H1 (cell line): ENCODE measurements around the gene GRM8.
A peak's percentile ranks its signal among the peaks of the same experiment; 100 is the strongest.

Experiments
- BRCA1 ChIP-seq: IDR thresholded peaks from 2 replicates; pipeline ENCODE4 v1.6.1; 2012; ENCODE audit warnings: low read depth, low read length, improper control_type of control experiment
- CHD2 ChIP-seq: IDR thresholded peaks from 2 replicates; pipeline ENCODE4 v1.6.1; 2012; ENCODE audit warnings: low read length, improper control_type of control experiment
- EGR1 ChIP-seq: IDR thresholded peaks from 2 replicates; pipeline ENCODE4 v1.6.1; 2011; ENCODE audit warnings: low read depth, low read length, borderline replicate concordance
- EZH2 ChIP-seq: fragments of 200-600 bp; sonication (generic); IDR thresholded peaks from 2 replicates; pipeline ENCODE4 v1.7.1; 2012; ENCODE audit warnings: low read depth, mild to moderate bottlenecking, moderate library complexity, low read length, inconsistent platforms; ENCODE audit not compliant: severe bottlenecking
- POLR2AphosphoS5 ChIP-seq: IDR thresholded peaks from 2 replicates; pipeline ENCODE4 v1.6.1; 2011; ENCODE audit warnings: low read depth, low read length
- SIRT6 ChIP-seq: IDR thresholded peaks from one replicate; pipeline ENCODE4 v1.7.1; 2012; ENCODE audit warnings: low read length, inconsistent platforms
- SP2 ChIP-seq: IDR thresholded peaks from 2 replicates; pipeline ENCODE4 v1.6.1; 2012; ENCODE audit warnings: mild to moderate bottlenecking, low read length, inconsistent platforms
- TAF1 ChIP-seq: IDR thresholded peaks from 2 replicates; pipeline ENCODE4 v1.6.1; 2011; ENCODE audit warnings: mild to moderate bottlenecking, low read depth, low read length
- TBP ChIP-seq: IDR thresholded peaks from 2 replicates; pipeline ENCODE4 v1.6.1; 2011; ENCODE audit warnings: low read depth, low read length, improper control_type of control experiment
- YY1 ChIP-seq: IDR thresholded peaks from 2 replicates; pipeline ENCODE4 v1.6.1; 2011; ENCODE audit warnings: low read depth, mild to moderate bottlenecking, low read length
- ZNF274 ChIP-seq: IDR thresholded peaks from 2 replicates; pipeline ENCODE4 v1.7.0; 2012; ENCODE audit warnings: low read length, borderline replicate concordance; ENCODE audit errors: extremely low read depth
- TF ChIP-seq, protein P1 (sequence below), 3 experiments: IDR thresholded peaks; 1 replicate in 2 of 3; 2 replicates in 1 of 3; pipeline versions ENCODE4 v1.5.1 to v1.6.1; 2011; ENCODE audit warnings: low read length in 3 of 3, mild to moderate bottlenecking in 3 of 3, inconsistent platforms in 2 of 3, low read depth in 1 of 3, moderate library complexity in 1 of 3; ENCODE audit not compliant: insufficient read depth in 1 of 3; ENCODE audit errors: control extremely low read depth in 1 of 3
- TF ChIP-seq, protein P2 (sequence below): IDR thresholded peaks from 2 replicates; pipeline ENCODE4 v1.6.1; 2012; ENCODE audit warnings: low read length, inconsistent platforms

DNA sequence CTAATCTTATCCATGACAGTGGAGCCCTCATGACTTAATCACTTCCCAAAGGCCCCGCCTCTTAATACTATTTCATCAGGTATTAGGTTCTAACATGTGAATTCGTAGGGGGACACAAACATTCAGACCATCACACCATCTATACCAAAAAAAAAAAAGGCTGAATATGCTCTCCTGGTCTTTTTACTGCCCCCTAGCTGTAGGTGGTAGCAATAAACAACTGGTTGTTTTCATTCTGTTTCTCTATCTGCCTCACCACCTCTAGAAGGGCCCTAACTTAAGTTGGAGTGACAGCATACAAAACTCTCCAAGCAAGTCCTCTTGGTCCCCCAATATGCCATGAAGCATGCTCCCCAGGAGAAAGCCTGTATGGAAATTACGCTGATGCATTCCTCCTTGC lies 94.1 kb downstream of the GRM8 start:
- TF ChIP-seq EGR1: no peak
- TF ChIP-seq, protein P1, sequence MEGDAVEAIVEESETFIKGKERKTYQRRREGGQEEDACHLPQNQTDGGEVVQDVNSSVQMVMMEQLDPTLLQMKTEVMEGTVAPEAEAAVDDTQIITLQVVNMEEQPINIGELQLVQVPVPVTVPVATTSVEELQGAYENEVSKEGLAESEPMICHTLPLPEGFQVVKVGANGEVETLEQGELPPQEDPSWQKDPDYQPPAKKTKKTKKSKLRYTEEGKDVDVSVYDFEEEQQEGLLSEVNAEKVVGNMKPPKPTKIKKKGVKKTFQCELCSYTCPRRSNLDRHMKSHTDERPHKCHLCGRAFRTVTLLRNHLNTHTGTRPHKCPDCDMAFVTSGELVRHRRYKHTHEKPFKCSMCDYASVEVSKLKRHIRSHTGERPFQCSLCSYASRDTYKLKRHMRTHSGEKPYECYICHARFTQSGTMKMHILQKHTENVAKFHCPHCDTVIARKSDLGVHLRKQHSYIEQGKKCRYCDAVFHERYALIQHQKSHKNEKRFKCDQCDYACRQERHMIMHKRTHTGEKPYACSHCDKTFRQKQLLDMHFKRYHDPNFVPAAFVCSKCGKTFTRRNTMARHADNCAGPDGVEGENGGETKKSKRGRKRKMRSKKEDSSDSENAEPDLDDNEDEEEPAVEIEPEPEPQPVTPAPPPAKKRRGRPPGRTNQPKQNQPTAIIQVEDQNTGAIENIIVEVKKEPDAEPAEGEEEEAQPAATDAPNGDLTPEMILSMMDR (IDR thresholded peaks at IDR 0.05; ENCODE audit: control extremely low read depth in 1 of 3, insufficient read depth in 1 of 3, low read depth in 1 of 3, low read length in 3 of 3): peak in 2 of 3 experiments; percentile 46 to 72; a peak in 3 of 4 replicates
- no peak for TF ChIP-seq TAF1
- no peak for TF ChIP-seq POLR2AphosphoS5
- no peak for TF ChIP-seq EZH2
- no peak for TF ChIP-seq SIRT6
- TF ChIP-seq YY1: no peak
- no peak for TF ChIP-seq ZNF274
- no peak for TF ChIP-seq SP2
- no peak for TF ChIP-seq BRCA1
- TF ChIP-seq, protein P2, sequence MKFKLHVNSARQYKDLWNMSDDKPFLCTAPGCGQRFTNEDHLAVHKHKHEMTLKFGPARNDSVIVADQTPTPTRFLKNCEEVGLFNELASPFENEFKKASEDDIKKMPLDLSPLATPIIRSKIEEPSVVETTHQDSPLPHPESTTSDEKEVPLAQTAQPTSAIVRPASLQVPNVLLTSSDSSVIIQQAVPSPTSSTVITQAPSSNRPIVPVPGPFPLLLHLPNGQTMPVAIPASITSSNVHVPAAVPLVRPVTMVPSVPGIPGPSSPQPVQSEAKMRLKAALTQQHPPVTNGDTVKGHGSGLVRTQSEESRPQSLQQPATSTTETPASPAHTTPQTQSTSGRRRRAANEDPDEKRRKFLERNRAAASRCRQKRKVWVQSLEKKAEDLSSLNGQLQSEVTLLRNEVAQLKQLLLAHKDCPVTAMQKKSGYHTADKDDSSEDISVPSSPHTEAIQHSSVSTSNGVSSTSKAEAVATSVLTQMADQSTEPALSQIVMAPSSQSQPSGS: no peak
- no peak for TF ChIP-seq CHD2
- TF ChIP-seq TBP: no peak
